ENCODE measurements around the gene P2RY12. TPM values are rescaled to one million over a fixed set of nuclear protein-coding genes. Genes with fewer than 3 reads are reported as not detected.

The P2RY12 gene
- polyA plus RNA-seq, 2 of the 4 experiments (the other 2 are of a cell fraction) = not detected

GRCh38 chr3:151386056-151386455 is 1.5 kb upstream of the P2RY12 start:
- CTCF ChIA-PET = interaction anchor here (0.6 to 1.2 kb wide), 2 partner anchors 61 to 157 kb away, joined by 3 read pairs; no protein-coding TSS in a partner anchor
- no peak for DNase-seq (ENCODE audit: low read depth in 1 of 2, low spot score in 1 of 2)
- H3K4me2 ChIP-seq = no peak overlapping the region
- TF ChIP-seq KDM1A (IDR thresholded peaks at IDR 0.05; ENCODE audit: low read depth) (no peak), ZFP36 (IDR thresholded peaks at IDR 0.05; ENCODE audit: borderline replicate concordance, partially characterized antibody) (no peak), MAZ (IDR thresholded peaks at IDR 0.05; ENCODE audit: borderline replicate concordance, low read depth, low read length) (no peak), EHMT2 (IDR thresholded peaks at IDR 0.05; ENCODE audit: low read depth) (no peak), RNF2 (IDR thresholded peaks at IDR 0.05; ENCODE audit: borderline replicate concordance, low read depth) (no peak), POLR2AphosphoS2 (conservative IDR thresholded peaks at IDR 0.05; ENCODE audit: low read length) (no peak), CHD4 (IDR thresholded peaks at IDR 0.05; ENCODE audit: borderline replicate concordance) (no peak), CTCF (IDR thresholded peaks at IDR 0.05) (no peak)
- TF ChIP-seq, protein P1, sequence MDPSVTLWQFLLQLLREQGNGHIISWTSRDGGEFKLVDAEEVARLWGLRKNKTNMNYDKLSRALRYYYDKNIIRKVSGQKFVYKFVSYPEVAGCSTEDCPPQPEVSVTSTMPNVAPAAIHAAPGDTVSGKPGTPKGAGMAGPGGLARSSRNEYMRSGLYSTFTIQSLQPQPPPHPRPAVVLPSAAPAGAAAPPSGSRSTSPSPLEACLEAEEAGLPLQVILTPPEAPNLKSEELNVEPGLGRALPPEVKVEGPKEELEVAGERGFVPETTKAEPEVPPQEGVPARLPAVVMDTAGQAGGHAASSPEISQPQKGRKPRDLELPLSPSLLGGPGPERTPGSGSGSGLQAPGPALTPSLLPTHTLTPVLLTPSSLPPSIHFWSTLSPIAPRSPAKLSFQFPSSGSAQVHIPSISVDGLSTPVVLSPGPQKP (IDR thresholded peaks at IDR 0.05; ENCODE audit: low read depth, low read length) = no peak
- H3K27ac ChIP-seq = no peak overlapping the region
- H3K4me3 ChIP-seq = no peak overlapping the region
- POLR2A ChIA-PET = no interaction called here
- H3K9me3 ChIP-seq = no peaks in the 10 kb centered on the region
- WGBS (ENCODE audit: missing lambda C conversion rate) = 96% methylated on average over 4 of the region's 4 CpGs
- FAIRE-seq = no peak
- no peaks in the 10 kb centered on the region for H3K4me1 ChIP-seq
- no peak for ATAC-seq

DNA sequence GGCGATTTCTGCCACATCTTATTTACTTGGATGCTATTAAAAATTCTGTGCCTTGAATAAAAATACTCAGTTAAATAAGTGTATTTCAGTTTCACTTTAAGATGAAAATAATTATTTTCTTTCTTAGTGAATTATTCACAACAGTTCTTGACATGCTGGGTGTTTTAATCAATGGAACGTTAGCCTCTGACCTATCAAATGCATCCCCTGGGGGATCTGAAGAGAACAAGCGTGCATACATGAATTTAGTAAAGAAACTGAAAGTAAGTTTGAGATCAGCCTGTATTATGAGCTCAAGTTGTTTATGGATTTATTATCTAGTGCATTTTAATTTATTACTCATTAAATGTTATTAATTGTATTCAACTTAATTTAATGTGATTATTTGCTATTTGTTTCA is 597 bp downstream of the P2RY12 start:
- ChIA-PET CTCF (no interaction called here), POLR2A (no interaction called here)
- no peak for ATAC-seq

DNA sequence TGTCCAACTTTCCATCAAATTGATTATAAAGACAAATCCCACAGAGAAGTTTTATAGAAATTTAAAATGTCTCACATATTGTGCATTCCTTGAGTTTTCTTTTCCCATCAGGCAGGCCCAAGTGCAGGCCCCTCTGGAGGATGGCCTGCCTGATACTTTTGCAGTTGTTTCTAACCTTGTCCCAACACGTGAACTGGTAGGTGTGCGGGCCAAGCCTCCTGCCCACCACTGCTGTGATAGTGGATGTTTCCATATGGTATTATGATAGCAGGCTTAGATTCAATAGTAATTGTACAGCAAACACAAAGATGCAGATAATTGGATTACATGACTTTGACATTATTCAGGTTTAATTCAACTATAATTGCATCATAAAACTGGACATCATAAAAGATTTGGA is 1.4 kb downstream of the P2RY12 start:
- ChIA-PET CTCF (interaction anchor here (1.3 kb wide), 2 partner anchors 101 to 1089 kb away, joined by 3 read pairs; no protein-coding TSS in a partner anchor), POLR2A (no interaction called here)
- Histone ChIP-seq H3K9me3 (no peaks in the 10 kb centered on the region), H3K4me1 (no peaks in the 10 kb centered on the region), H3K4me2 (no peak overlapping the region), H3K4me3 (no peak overlapping the region), H3K27ac (no peak overlapping the region)
- FAIRE-seq (no peak), DNase-seq (ENCODE audit: low read depth in 1 of 2, low spot score in 1 of 2) (no peak), ATAC-seq (no peak)
- 92% methylated on average over 2 of the region's 2 CpGs for WGBS (ENCODE audit: missing lambda C conversion rate)
- TF ChIP-seq JUNB (IDR thresholded peaks at IDR 0.05) = no peak
- no peak for TF ChIP-seq CTCF (IDR thresholded peaks at IDR 0.05)
- no peak for TF ChIP-seq MAFK (IDR thresholded peaks at IDR 0.05; ENCODE audit: partially characterized antibody)
- TF ChIP-seq CEBPB (IDR thresholded peaks at IDR 0.05) = no peak
- TF ChIP-seq KDM5A (IDR thresholded peaks at IDR 0.05) = no peak
- no peak for TF ChIP-seq MAZ (IDR thresholded peaks at IDR 0.05; ENCODE audit: borderline replicate concordance, low read depth, low read length)

More for the DNA sequence above, 597 bp downstream of the P2RY12 start:
- Histone ChIP-seq H3K4me3 (no peak overlapping the region), H3K9me3 (no peaks in the 10 kb centered on the region), H3K27ac (no peak overlapping the region), H3K4me2 (no peak overlapping the region), H3K4me1 (no peaks in the 10 kb centered on the region)
- TF ChIP-seq BHLHE40 (IDR thresholded peaks at IDR 0.05; ENCODE audit: low read depth, low read length) = no peak
- TF ChIP-seq GATA3 (IDR thresholded peaks at IDR 0.05; ENCODE audit: borderline replicate concordance) = no peak
- no peak for TF ChIP-seq CHD4 (IDR thresholded peaks at IDR 0.05; ENCODE audit: borderline replicate concordance)
- TF ChIP-seq CBX8 (IDR thresholded peaks at IDR 0.05) = no peak
- TF ChIP-seq MAFK (IDR thresholded peaks at IDR 0.05; ENCODE audit: partially characterized antibody) = no peak
- TF ChIP-seq TFCP2L1 (CRISPR knock-in tag; IDR thresholded peaks at IDR 0.05) = no peak
- no peak for TF ChIP-seq EP300 (IDR thresholded peaks at IDR 0.05)
- TF ChIP-seq HOXB5 (CRISPR knock-in tag; IDR thresholded peaks at IDR 0.05) = no peak
- TF ChIP-seq POLR2AphosphoS2 (conservative IDR thresholded peaks at IDR 0.05; ENCODE audit: low read length) = no peak
- no peak for TF ChIP-seq NR3C1 (IDR thresholded peaks at IDR 0.05)
- TF ChIP-seq ZC3H11A (IDR thresholded peaks at IDR 0.05) = no peak
- no peak for TF ChIP-seq RCOR1 (IDR thresholded peaks at IDR 0.05; ENCODE audit: low read depth, low read length)
- no peak for TF ChIP-seq MYC (IDR thresholded peaks at IDR 0.05; ENCODE audit: borderline replicate concordance, low read length)
- TF ChIP-seq, protein P2, sequence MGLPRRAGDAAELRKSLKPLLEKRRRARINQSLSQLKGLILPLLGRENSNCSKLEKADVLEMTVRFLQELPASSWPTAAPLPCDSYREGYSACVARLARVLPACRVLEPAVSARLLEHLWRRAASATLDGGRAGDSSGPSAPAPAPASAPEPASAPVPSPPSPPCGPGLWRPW (IDR thresholded peaks at IDR 0.05) = no peak
- no peak for TF ChIP-seq CHD2 (IDR thresholded peaks at IDR 0.05; ENCODE audit: low read length, partially characterized antibody)
- WGBS (ENCODE audit: missing lambda C conversion rate) = 88% methylated on average over 3 of the region's 3 CpGs
- no peak for FAIRE-seq
- DNase-seq (ENCODE audit: low read depth in 1 of 2, low spot score in 1 of 2) = no peak
